HEK293 (cell line): ENCODE results near the gene RBM19.

Source experiments
- CTCF ChIP-seq: fragments of 450-650 bp; formaldehyde crosslinking; IDR thresholded peaks from 2 replicates; pipeline ENCODE4 v1.5.1; 2016; ENCODE audit warnings: missing biosample characterization, missing genetic modification characterization
- KLF16 ChIP-seq: fragments of 450-650 bp; formaldehyde crosslinking; IDR thresholded peaks from 2 replicates; pipeline ENCODE4 v1.5.1; 2017; ENCODE audit warnings: missing biosample characterization, missing genetic modification characterization
- ZBTB10 ChIP-seq: fragments of 450-650 bp; formaldehyde crosslinking; IDR thresholded peaks from 2 replicates; pipeline ENCODE4 v1.5.1; 2016; ENCODE audit warnings: missing biosample characterization, missing genetic modification characterization
- ZNF10 ChIP-seq: fragments of 450-650 bp; formaldehyde crosslinking; IDR thresholded peaks from 2 replicates; pipeline ENCODE4 v1.5.1; 2017; ENCODE audit warnings: missing biosample characterization, missing genetic modification characterization
- ZNF24 ChIP-seq: fragments of 450-650 bp; formaldehyde crosslinking; IDR thresholded peaks from 2 replicates; pipeline ENCODE4 v1.5.1; 2016; ENCODE audit warnings: missing biosample characterization, missing genetic modification characterization
- ZNF354C ChIP-seq: fragments of 450-650 bp; formaldehyde crosslinking; IDR thresholded peaks from 2 replicates; pipeline ENCODE4 v1.5.1; 2016; ENCODE audit warnings: missing biosample characterization, missing genetic modification characterization, low read depth, borderline replicate concordance
- ZNF639 ChIP-seq: fragments of 450-650 bp; formaldehyde crosslinking; IDR thresholded peaks from 2 replicates; pipeline ENCODE4 v1.5.1; 2016; ENCODE audit warnings: missing biosample characterization, missing genetic modification characterization
- ZNF747 ChIP-seq: fragments of 450-650 bp; formaldehyde crosslinking; IDR thresholded peaks from 2 replicates; pipeline ENCODE4 v1.5.1; 2016; ENCODE audit warnings: missing biosample characterization, missing genetic modification characterization
- ZNF768 ChIP-seq: fragments of 450-650 bp; formaldehyde crosslinking; IDR thresholded peaks from 2 replicates; pipeline ENCODE4 v1.5.1; 2018; ENCODE audit warnings: missing biosample characterization, mild to moderate bottlenecking, missing genetic modification characterization

GRCh38 chr12:113894697-113895096, 71.4 kb downstream of the RBM19 start:
- TF ChIP-seq KLF16 (tag by site-specific recombination) (no peak), ZNF354C (tag by site-specific recombination) (no peak), ZNF10 (tag by site-specific recombination) (no peak), ZNF639 (tag by site-specific recombination) (no peak), ZNF768 (no peak), ZBTB10 (tag by site-specific recombination) (no peak), ZNF747 (tag by site-specific recombination) (no peak), CTCF (no peak), ZNF24 (tag by site-specific recombination) (no peak)
